Measurements from ENCODE around the gene ZNF609.
A peak's percentile ranks its signal among the peaks of the same experiment; 100 is the strongest.
"Not testable (repeated sequence)": the region's sequence is repeated elsewhere in the genome, so short reads cannot be mapped to it uniquely, and the experiment has no call there.

Gene ZNF609

GRCh38 chr15:64582202-64582601, 121.8 kb downstream of the ZNF609 start:
- DNase-seq, result no peak

- DNase-seq, result no peak
These were observed 123.1 kb downstream of the ZNF609 start for GRCh38 chr15:64583519-64583918.

- no peak for DNase-seq
These were observed 123.6 kb downstream of the ZNF609 start for GRCh38 chr15:64583983-64584382.

- DNase-seq, result no peak
These were observed 126.0 kb downstream of the ZNF609 start for GRCh38 chr15:64586259-64586870.

- no peak for DNase-seq
These were observed 126.6 kb downstream of the ZNF609 start for GRCh38 chr15:64586984-64587383.

- DNase-seq, result no peak
These were observed 129.2 kb downstream of the ZNF609 start for GRCh38 chr15:64589435-64590084.

- DNase-seq, result not testable (repeated sequence)
These were observed 132.5 kb downstream of the ZNF609 start for GRCh38 chr15:64592845-64593244.

- peak in 29 of 56 donors; percentile 4 to 67 (median 13) for DNase-seq
These were observed 136.5 kb downstream of the ZNF609 start for GRCh38 chr15:64596701-64597476.

- peak in 2 of 56 donors; percentile 50 to 67 for DNase-seq
These were observed 137.1 kb downstream of the ZNF609 start for GRCh38 chr15:64597477-64597822.

- DNase-seq, result no peak
These were observed 138.8 kb downstream of the ZNF609 start for GRCh38 chr15:64599226-64599625.

- DNase-seq, result no peak
These were observed 139.3 kb downstream of the ZNF609 start for GRCh38 chr15:64599716-64600115.

- DNase-seq, result no peak
These were observed 140.4 kb downstream of the ZNF609 start for GRCh38 chr15:64600794-64601193.

- no peak for DNase-seq
These were observed 143.9 kb downstream of the ZNF609 start for GRCh38 chr15:64604319-64604718.

GRCh38 chr15:64607416-64607815, 147.0 kb downstream of the ZNF609 start:
- not testable (repeated sequence) for DNase-seq

GRCh38 chr15:64610257-64610919, 150.0 kb downstream of the ZNF609 start:
- DNase-seq, result no peak

- no peak for DNase-seq
These were observed 150.8 kb downstream of the ZNF609 start for GRCh38 chr15:64611085-64611725.

- no peak for DNase-seq
These were observed 154.1 kb downstream of the ZNF609 start for GRCh38 chr15:64614519-64614918.

- no peak for DNase-seq
These were observed 157.3 kb downstream of the ZNF609 start for GRCh38 chr15:64617727-64618126.

- no peak for DNase-seq
These were observed 157.8 kb downstream of the ZNF609 start for GRCh38 chr15:64618138-64618537.

- no peak for DNase-seq
These were observed 158.2 kb downstream of the ZNF609 start for GRCh38 chr15:64618540-64618939.

Data from nucleus accumbens (tissue), 56 donors.